ENCODE measurements around the gene SMOC2.
"Not testable (repeated sequence)": the region's sequence is repeated elsewhere in the genome, so short reads cannot be mapped to it uniquely, and the experiment has no call there.

- TF ChIP-seq CTCF, POLR2A, POLR2AphosphoS5 (IDR thresholded peaks at IDR 0.05): not testable (repeated sequence)
These were observed 264.3 kb downstream of the SMOC2 start for GRCh38 chr6:168705271-168705670.

Measured in breast epithelium (tissue), 3 donors.